CD8-positive, alpha-beta memory T cell (primary cell): ENCODE measurements around the gene TNFRSF14. TPM values are rescaled to one million over a fixed set of nuclear protein-coding genes. Genes with fewer than 3 reads are reported as not detected.
A peak's percentile ranks its signal among the peaks of the same experiment; 100 is the strongest.
"Not testable (repeated sequence)": the region's sequence is repeated elsewhere in the genome, so short reads cannot be mapped to it uniquely, and the experiment has no call there.

Experiments used
- CTCF ChIA-PET: fragments of 350-600 bp; sonication (Branson Sonifier 250); formaldehyde crosslinking; loops from one replicate; lab custom pipeline; 2021; ENCODE audit warnings: antibody characterized with exemption; lab: Charles Lee
- POLR2A ChIA-PET: fragments of 350-600 bp; sonication (Branson Sonifier 250); formaldehyde crosslinking; loops from one replicate; lab custom pipeline; 2021; ENCODE audit warnings: antibody characterized with exemption; lab: Charles Lee
- DNase-seq, 5 donors: peaks; one replicate each; pipeline versions ENCODE4 v3.0.0 to v3.0.0-alpha.2; 2020 to 2022; ENCODE audit warnings: mixed read lengths in 1 of 5
- H3K27ac ChIP-seq: one replicate; pipeline ENCODE4 v1.7.0; 2013; ENCODE audit warnings: low read depth, mild to moderate bottlenecking, low read length, moderate library complexity
- H3K27me3 ChIP-seq: 2 replicates; pipeline ENCODE4 v1.7.0; 2013; ENCODE audit warnings: low read length, mild to moderate bottlenecking; ENCODE audit not compliant: insufficient read depth, poor library complexity, severe bottlenecking
- H3K36me3 ChIP-seq: 2 replicates; pipeline ENCODE4 v1.7.0; 2013; ENCODE audit warnings: mild to moderate bottlenecking, low read length, moderate library complexity; ENCODE audit not compliant: insufficient read depth
- H3K4me1 ChIP-seq: 2 replicates; pipeline ENCODE4 v1.7.0; 2013; ENCODE audit warnings: mild to moderate bottlenecking, low read length, moderate library complexity; ENCODE audit not compliant: insufficient read depth
- H3K4me3 ChIP-seq: 2 replicates; pipeline ENCODE4 v1.7.0; 2013; ENCODE audit warnings: mild to moderate bottlenecking, low read length
- H3K9me3 ChIP-seq: 2 replicates; pipeline ENCODE4 v1.7.0; 2013; ENCODE audit warnings: mild to moderate bottlenecking, low read length
- H3K27ac Mint-ChIP-seq, 8 donors: one replicate each; pipeline ENCODE4 v1.8.0; 2020 to 2021; ENCODE audit warnings: mixed read lengths in 8 of 8, mild to moderate bottlenecking in 6 of 8, inconsistent platforms in 3 of 8, moderate library complexity in 3 of 8
- H3K27me3 Mint-ChIP-seq, 2 donors: one replicate each; pipeline ENCODE4 v1.8.0; 2020 to 2021; ENCODE audit warnings: mixed read lengths in 2 of 2, mild to moderate bottlenecking in 1 of 2, moderate library complexity in 1 of 2
- H3K36me3 Mint-ChIP-seq, 3 donors: one replicate each; pipeline ENCODE4 v1.8.0; 2020 to 2021; ENCODE audit warnings: mixed read lengths in 3 of 3, inconsistent platforms in 1 of 3, mild to moderate bottlenecking in 1 of 3
- H3K4me1 Mint-ChIP-seq, 3 donors: one replicate each; pipeline ENCODE4 v1.8.0; 2020 to 2021; ENCODE audit warnings: mixed read lengths in 3 of 3, inconsistent platforms in 1 of 3, mild to moderate bottlenecking in 1 of 3
- H3K4me3 Mint-ChIP-seq, 7 donors: one replicate each; pipeline ENCODE4 v1.8.0; 2020 to 2021; ENCODE audit warnings: mixed read lengths in 7 of 7, mild to moderate bottlenecking in 6 of 7, moderate library complexity in 4 of 7, inconsistent platforms in 2 of 7
- H3K9me3 Mint-ChIP-seq, 5 donors: one replicate each; pipeline ENCODE4 v1.8.0; 2020 to 2022; ENCODE audit warnings: mixed read lengths in 5 of 5, mild to moderate bottlenecking in 3 of 5, moderate library complexity in 2 of 5, inconsistent platforms in 1 of 5
- polyA plus RNA-seq: library from polyadenylated mRNA; unstranded; fragments of 300-500 nt; fragmentation: Illumina TruSeq; gene quantifications from one replicate; pipeline ENCODE4 v1.2.3, GENCODE V29; 2021
- total RNA-seq, 2 experiments: library from RNA; stranded (reverse); gene quantifications; one replicate each; pipeline ENCODE4 v1.2.3, GENCODE V29; 2021

TNFRSF14 gene
- total and polyA plus RNA-seq, 3 experiments from 2014 or later = 51.6 to 168 (median 164) TPM

- peak overlapping the region in 7 of 8 donors; percentile 34 to 97 (median 69) for H3K27ac Mint-ChIP-seq
- CTCF ChIA-PET, H3K27me3 ChIP-seq, DNase-seq, H3K4me3 ChIP-seq, H3K27ac ChIP-seq, H3K9me3 ChIP-seq, POLR2A ChIA-PET, H3K27me3 Mint-ChIP-seq, H3K36me3 ChIP-seq, H3K36me3 Mint-ChIP-seq, H3K9me3 Mint-ChIP-seq: not testable (repeated sequence)
- H3K4me1 ChIP-seq = peaks cover 36% of the 10 kb centered on the region
- peaks cover 22 to 43% (median 25%) of the 10 kb centered on the region in 3 donors for H3K4me1 Mint-ChIP-seq
- H3K4me3 Mint-ChIP-seq = peak overlapping the region in 1 of 7 donors; percentile 18
Measured at GRCh38 chr1:2550309-2550861, 5.8 kb upstream of the TNFRSF14 start.

- peak overlapping the region in 6 of 8 donors; percentile 6 to 97 (median 63) for H3K27ac Mint-ChIP-seq
- H3K36me3 ChIP-seq, H3K9me3 Mint-ChIP-seq, CTCF ChIA-PET, H3K27me3 Mint-ChIP-seq, H3K4me3 Mint-ChIP-seq, H3K36me3 Mint-ChIP-seq, H3K4me3 ChIP-seq, DNase-seq, H3K27me3 ChIP-seq, H3K9me3 ChIP-seq, POLR2A ChIA-PET, H3K27ac ChIP-seq: not testable (repeated sequence)
- H3K4me1 Mint-ChIP-seq = peaks cover 32 to 52% (median 33%) of the 10 kb centered on the region in 3 donors
- H3K4me1 ChIP-seq = peaks cover 37% of the 10 kb centered on the region
Measured at GRCh38 chr1:2551544-2551943, 4.6 kb upstream of the TNFRSF14 start.

DNA sequence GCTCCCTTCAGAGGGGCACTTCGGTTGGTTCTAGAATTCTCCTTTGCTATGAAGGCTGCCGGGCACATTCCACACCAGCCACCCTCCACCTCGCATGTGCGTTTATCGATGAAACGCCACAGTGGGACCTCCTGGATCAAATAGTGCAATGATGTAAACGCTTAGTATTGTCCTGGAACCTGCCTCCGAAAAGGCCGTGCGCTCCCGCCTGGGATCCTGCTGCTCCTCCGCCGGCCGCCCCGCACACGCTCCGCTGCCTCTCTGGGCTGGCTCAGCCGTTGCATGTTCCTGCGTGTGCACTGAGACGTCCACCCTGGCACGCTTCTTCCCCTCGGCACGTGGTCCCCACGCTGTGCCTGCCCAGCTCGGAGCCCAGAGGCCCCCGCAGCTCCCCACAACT lies 4.0 kb upstream of the TNFRSF14 start:
- Mint-ChIP-seq H3K9me3 (no peaks in the 10 kb centered on the region), H3K27ac (peak overlapping the region in 2 of 8 donors; percentile 68 to 97), H3K27me3 (no peaks in the 10 kb centered on the region), H3K4me3 (no peak overlapping the region), H3K4me1 (peaks cover 33 to 50% (median 34%) of the 10 kb centered on the region in 3 donors), H3K36me3 (peaks cover 0 to 11% (median 0%) of the 10 kb centered on the region in 3 donors)
- Histone ChIP-seq H3K4me1 (peaks cover 40% of the 10 kb centered on the region), H3K9me3 (no peaks in the 10 kb centered on the region), H3K27me3 (no peaks in the 10 kb centered on the region), H3K27ac (no peak overlapping the region), H3K36me3 (no peaks in the 10 kb centered on the region), H3K4me3 (no peak overlapping the region)
- CTCF ChIA-PET = no interaction called here
- POLR2A ChIA-PET = no interaction called here
- no peak for DNase-seq

- peak overlapping the region in 1 of 8 donors; percentile 58 for H3K27ac Mint-ChIP-seq
- POLR2A ChIA-PET, H3K27ac ChIP-seq, H3K9me3 Mint-ChIP-seq, H3K36me3 ChIP-seq, H3K4me3 ChIP-seq, H3K27me3 ChIP-seq, H3K27me3 Mint-ChIP-seq, H3K4me3 Mint-ChIP-seq, H3K9me3 ChIP-seq, DNase-seq, CTCF ChIA-PET: not testable (repeated sequence)
- peaks cover 0 to 14% (median 0%) of the 10 kb centered on the region in 3 donors for H3K36me3 Mint-ChIP-seq
- H3K4me1 Mint-ChIP-seq = peaks cover 30 to 53% (median 34%) of the 10 kb centered on the region in 3 donors
- peaks cover 41% of the 10 kb centered on the region for H3K4me1 ChIP-seq
Measured at GRCh38 chr1:2553076-2553475, 3.1 kb upstream of the TNFRSF14 start.

DNA sequence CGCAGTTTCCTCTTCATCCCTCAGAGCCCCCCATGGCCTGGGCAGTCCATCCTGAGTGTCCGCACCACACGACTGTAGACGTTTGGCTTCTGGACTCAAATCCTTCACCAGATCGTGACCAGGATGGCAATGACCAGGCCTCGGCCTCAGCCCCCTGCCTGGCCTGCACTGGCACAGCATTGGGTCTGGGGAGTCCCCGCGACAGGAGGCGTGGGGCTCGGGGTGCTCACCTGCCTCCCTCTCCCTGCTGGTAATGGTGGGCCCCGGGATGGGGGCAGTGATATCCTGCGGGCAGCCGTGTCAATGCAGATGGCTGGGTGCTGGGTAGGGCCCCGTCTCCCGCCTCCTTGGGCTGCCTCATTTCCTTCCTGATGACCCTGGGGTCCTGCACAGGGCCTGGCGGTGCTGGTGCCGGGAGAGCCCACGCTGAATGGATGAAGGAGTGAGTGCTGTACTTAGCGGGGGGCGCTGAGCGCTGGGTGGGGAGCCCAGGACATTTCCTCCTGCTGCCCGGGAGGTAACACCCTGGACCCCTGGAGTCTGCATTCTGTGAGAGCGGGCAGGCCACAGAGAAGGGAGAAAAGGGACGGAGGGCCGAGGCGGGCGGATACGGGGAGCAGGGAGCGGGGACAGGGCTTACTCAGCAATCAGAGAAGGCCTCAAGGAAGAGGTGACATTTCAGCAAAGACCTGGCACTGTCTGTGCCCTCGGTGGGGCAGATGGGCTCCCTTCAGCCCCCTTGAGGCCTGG lies 2.1 kb upstream of the TNFRSF14 start:
- no peaks in the 10 kb centered on the region for H3K27me3 ChIP-seq
- peaks cover 0 to 22% (median 0%) of the 10 kb centered on the region in 3 donors for H3K36me3 Mint-ChIP-seq
- no peaks in the 10 kb centered on the region for H3K36me3 ChIP-seq
- POLR2A ChIA-PET = no interaction called here
- CTCF ChIA-PET = interaction anchor here (1.0 to 3.8 kb wide), 3 partner anchors 24 to 233 kb away, joined by 4 to 34 read pairs (median 30); partner anchors contain the start of gene PRXL2B
- H3K9me3 Mint-ChIP-seq = no peaks in the 10 kb centered on the region
- H3K4me3 Mint-ChIP-seq = peak overlapping the region in 3 of 7 donors; percentile 39 to 95 (median 62)
- no peaks in the 10 kb centered on the region for H3K27me3 Mint-ChIP-seq
- H3K4me3 ChIP-seq = no peak overlapping the region
- H3K4me1 Mint-ChIP-seq = peaks cover 31 to 55% (median 34%) of the 10 kb centered on the region in 3 donors
- DNase-seq = no peak
- H3K27ac Mint-ChIP-seq = peak overlapping the region; percentile 60 to 99 (median 96)
- H3K27ac ChIP-seq = no peak overlapping the region
- peaks cover 41% of the 10 kb centered on the region for H3K4me1 ChIP-seq
- no peaks in the 10 kb centered on the region for H3K9me3 ChIP-seq

- POLR2A ChIA-PET = interaction anchor here (1.0 to 2.5 kb wide), 3 partner anchors 23 to 31 kb away, joined by 3 to 41 read pairs (median 15); partner anchors contain the start of gene PRXL2B
- Mint-ChIP-seq H3K4me3 (peak overlapping the region; percentile 16 to 99 (median 56)), H3K4me1 (peaks cover 30 to 52% (median 32%) of the 10 kb centered on the region in 3 donors), H3K27ac (peak overlapping the region; percentile 57 to 99 (median 98)), H3K9me3 (no peaks in the 10 kb centered on the region), H3K27me3 (no peaks in the 10 kb centered on the region), H3K36me3 (peaks cover 0 to 28% (median 0%) of the 10 kb centered on the region in 3 donors)
- CTCF ChIA-PET = interaction anchor here (1.0 to 3.8 kb wide), 4 partner anchors 23 to 233 kb away, joined by 4 to 34 read pairs (median 25); partner anchors contain the start of gene PRXL2B
- Histone ChIP-seq H3K27me3 (no peaks in the 10 kb centered on the region), H3K27ac (peak overlapping the region; percentile 95), H3K9me3 (no peaks in the 10 kb centered on the region), H3K4me1 (peaks cover 35% of the 10 kb centered on the region), H3K4me3 (no peak overlapping the region), H3K36me3 (no peaks in the 10 kb centered on the region)
- peak in 4 of 5 donors; percentile 26 to 79 (median 61) for DNase-seq
Measured at GRCh38 chr1:2554621-2555387, 1.4 kb upstream of the TNFRSF14 start.

GRCh38 chr1:2555634-2556276 lies 416 bp upstream of the TNFRSF14 start:
- no peaks in the 10 kb centered on the region for H3K9me3 Mint-ChIP-seq
- H3K36me3 Mint-ChIP-seq = peaks cover 0 to 35% (median 0%) of the 10 kb centered on the region in 3 donors
- H3K27ac ChIP-seq = peak overlapping the region; percentile 95
- H3K36me3 ChIP-seq = no peaks in the 10 kb centered on the region
- H3K27me3 ChIP-seq = no peaks in the 10 kb centered on the region
- ChIA-PET POLR2A (interaction anchor here (0.6 to 2.5 kb wide), 11 partner anchors 8 to 164 kb away, joined by 3 to 41 read pairs (median 7); partner anchors contain the start of genes MORN1, PANK4, PEX10 and PRXL2B), CTCF (interaction anchor here (1.0 to 3.8 kb wide), 10 partner anchors 9 to 361 kb away, joined by 3 to 34 read pairs (median 6); partner anchors contain the start of genes FAAP20 and PRXL2B)
- no peaks in the 10 kb centered on the region for H3K9me3 ChIP-seq
- peak overlapping the region; percentile 98 for H3K4me3 ChIP-seq
- peak overlapping the region; percentile 93 to 99 (median 98) for H3K27ac Mint-ChIP-seq
- peaks cover 30 to 54% (median 31%) of the 10 kb centered on the region in 3 donors for H3K4me1 Mint-ChIP-seq
- no peaks in the 10 kb centered on the region for H3K27me3 Mint-ChIP-seq
- DNase-seq = peak; percentile 67 to 86 (median 74)
- H3K4me1 ChIP-seq = peaks cover 35% of the 10 kb centered on the region
- H3K4me3 Mint-ChIP-seq = peak overlapping the region; percentile 94 to 99 (median 99)
